Fibroblast of lung (primary cell): ENCODE results near the gene PDGFA.

Experiments used
- EZH2 ChIP-seq: IDR thresholded peaks from 2 replicates; pipeline ENCODE4 v1.5.1; 2012; ENCODE audit warnings: low read length, control low read depth, mild to moderate bottlenecking; ENCODE audit errors: missing control alignments
- TF ChIP-seq, protein P1 (sequence below), 2 donors: IDR thresholded peaks in 1 of 2; conservative IDR thresholded peaks in 1 of 2; 1 replicate in 1 of 2; 2 replicates in 1 of 2; pipeline ENCODE4 v1.5.1; 2011 to 2012; ENCODE audit warnings: low read length in 2 of 2, control low read depth in 1 of 2, inconsistent platforms in 1 of 2, low read depth in 1 of 2, mild to moderate bottlenecking in 1 of 2

DNA sequence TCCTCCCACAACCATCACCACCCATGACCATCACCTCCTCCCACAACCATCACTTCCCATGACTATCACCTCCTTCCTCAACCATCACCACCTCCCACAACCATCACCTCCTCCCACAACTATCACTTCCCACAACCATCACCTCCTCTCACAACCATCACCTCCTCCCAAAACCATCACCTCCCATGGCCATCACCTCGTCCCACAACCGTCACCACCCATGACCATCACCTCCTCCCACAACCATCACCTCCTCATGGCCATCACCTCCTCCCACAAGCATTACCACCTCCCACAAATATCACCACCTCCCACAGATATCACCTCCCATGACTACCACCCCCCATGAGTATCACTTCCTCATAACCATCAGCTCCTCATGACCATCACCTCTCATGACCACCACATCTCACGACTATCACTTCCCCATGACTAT is 52.2 kb downstream of the PDGFA start:
- TF ChIP-seq, protein P1, sequence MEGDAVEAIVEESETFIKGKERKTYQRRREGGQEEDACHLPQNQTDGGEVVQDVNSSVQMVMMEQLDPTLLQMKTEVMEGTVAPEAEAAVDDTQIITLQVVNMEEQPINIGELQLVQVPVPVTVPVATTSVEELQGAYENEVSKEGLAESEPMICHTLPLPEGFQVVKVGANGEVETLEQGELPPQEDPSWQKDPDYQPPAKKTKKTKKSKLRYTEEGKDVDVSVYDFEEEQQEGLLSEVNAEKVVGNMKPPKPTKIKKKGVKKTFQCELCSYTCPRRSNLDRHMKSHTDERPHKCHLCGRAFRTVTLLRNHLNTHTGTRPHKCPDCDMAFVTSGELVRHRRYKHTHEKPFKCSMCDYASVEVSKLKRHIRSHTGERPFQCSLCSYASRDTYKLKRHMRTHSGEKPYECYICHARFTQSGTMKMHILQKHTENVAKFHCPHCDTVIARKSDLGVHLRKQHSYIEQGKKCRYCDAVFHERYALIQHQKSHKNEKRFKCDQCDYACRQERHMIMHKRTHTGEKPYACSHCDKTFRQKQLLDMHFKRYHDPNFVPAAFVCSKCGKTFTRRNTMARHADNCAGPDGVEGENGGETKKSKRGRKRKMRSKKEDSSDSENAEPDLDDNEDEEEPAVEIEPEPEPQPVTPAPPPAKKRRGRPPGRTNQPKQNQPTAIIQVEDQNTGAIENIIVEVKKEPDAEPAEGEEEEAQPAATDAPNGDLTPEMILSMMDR (conservative IDR thresholded peaks at IDR 0.05 in 1 of 2, IDR thresholded peaks at IDR 0.05 in 1 of 2; ENCODE audit: low read depth in 1 of 2, low read length in 2 of 2), result no peak
- TF ChIP-seq EZH2, result no peak
